Esophagus squamous epithelium (tissue), 5 donors: ENCODE data around the gene ABCA8. TPM values are rescaled to one million over a fixed set of nuclear protein-coding genes. Genes with fewer than 3 reads are reported as not detected.

Experiments used
- DNase-seq: peaks from one replicate; lab custom pipeline; 2025; lab: John Stamatoyannopoulos, UW
- H3K27ac ChIP-seq, 4 donors: fragments of 200-600 bp; sonication (generic); one replicate each; pipeline ENCODE4 v1.5.1; 2016 to 2019; ENCODE audit warnings: mild to moderate bottlenecking in 1 of 4
- H3K27me3 ChIP-seq, 4 donors: fragments of 200-600 bp; sonication (generic); 1 replicate in 3 of 4; 2 replicates in 1 of 4; pipeline versions ENCODE4 v1.5.1 to v1.6.0; 2017 to 2021; ENCODE audit warnings: antibody characterized with exemption in 1 of 4
- H3K36me3 ChIP-seq, 3 donors: fragments of 200-600 bp; sonication (generic); one replicate each; pipeline ENCODE4 v1.5.1; 2016 to 2019
- H3K4me1 ChIP-seq, 3 donors: fragments of 200-600 bp; sonication (generic); one replicate each; pipeline ENCODE4 v1.5.1; 2017 to 2019
- H3K4me3 ChIP-seq, 4 donors: fragments of 200-600 bp; sonication (generic); 1 replicate in 3 of 4; 2 replicates in 1 of 4; pipeline ENCODE4 v1.5.1; 2016 to 2019; ENCODE audit warnings: mild to moderate bottlenecking in 2 of 4, moderate library complexity in 1 of 4
- H3K9me3 ChIP-seq, 3 donors: fragments of 200-600 bp; sonication (generic); one replicate each; pipeline ENCODE4 v1.5.1; 2016 to 2019
- POLR2A ChIP-seq, 4 donors: fragments of 450-650 bp; IDR thresholded peaks; one replicate each; pipeline ENCODE4 v1.6.1; 2017; ENCODE audit warnings: antibody characterized with exemption in 4 of 4, mild to moderate bottlenecking in 4 of 4, moderate library complexity in 3 of 4
- WGBS, 2 donors: methylation state at CpG; one replicate each; pipeline ENCODE4 v1.1.5; 2018; 5-methylcytosine and 5-hydroxymethylcytosine counted together
- intact Hi-C: fragments of 100-400 bp; cut with DNase I; formaldehyde crosslinking; loops from one replicate; pipeline ENCODE4 v1.15.0; 2022
- total RNA-seq, 4 donors: library from RNA; depleted of rRNA; stranded (reverse); fragments of >200 nt; gene quantifications; one replicate each; pipeline ENCODE4 v1.1.0, GENCODE V29; 2016
- TF ChIP-seq, protein P1 (sequence below), 6 experiments: fragments of 450-650 bp in 4 of 6; fragments of 200-600 bp in 2 of 6; sonication (generic) in 2 of 6; IDR thresholded peaks; one replicate each; pipeline ENCODE4 v1.5.1; 2016 to 2019; ENCODE audit warnings: antibody characterized with exemption in 6 of 6, mild to moderate bottlenecking in 4 of 6, moderate library complexity in 4 of 6
- donor health status: DM: yes; HTN: yes; CAD: no.

The ABCA8 gene
- total RNA-seq, 4 donors from 2014 or later = 1.5 to 30.5 (median 7.3) TPM

DNA sequence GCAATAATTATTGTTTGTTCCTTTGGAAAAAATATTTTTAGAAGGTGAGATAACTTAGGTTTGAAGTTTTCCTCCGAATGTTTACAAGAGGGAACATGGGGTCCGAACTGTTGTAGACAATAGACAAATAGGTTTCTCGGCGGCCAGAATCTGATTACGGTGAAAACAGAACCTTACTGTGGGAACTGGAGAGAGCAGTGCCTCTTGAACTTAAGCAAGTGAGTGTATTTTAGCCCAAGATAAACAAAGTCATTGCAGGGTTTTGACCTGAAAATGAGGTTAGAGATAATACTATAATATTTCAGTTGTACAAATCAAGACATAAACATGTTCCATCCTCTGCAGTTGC is 134.7 kb downstream of the ABCA8 start:
- H3K4me1 ChIP-seq = peaks cover 0 to 18% (median 4%) of the 10 kb centered on the region in 3 donors
- no peaks in the 10 kb centered on the region for H3K27me3 ChIP-seq
- no peak overlapping the region for H3K4me3 ChIP-seq
- no peaks in the 10 kb centered on the region for H3K9me3 ChIP-seq
- no peak for DNase-seq
- WGBS, 2 donors = 70 to 85% methylated on average over 5 of the region's 5 CpGs
- no peak overlapping the region for H3K27ac ChIP-seq
- TF ChIP-seq, protein P1, sequence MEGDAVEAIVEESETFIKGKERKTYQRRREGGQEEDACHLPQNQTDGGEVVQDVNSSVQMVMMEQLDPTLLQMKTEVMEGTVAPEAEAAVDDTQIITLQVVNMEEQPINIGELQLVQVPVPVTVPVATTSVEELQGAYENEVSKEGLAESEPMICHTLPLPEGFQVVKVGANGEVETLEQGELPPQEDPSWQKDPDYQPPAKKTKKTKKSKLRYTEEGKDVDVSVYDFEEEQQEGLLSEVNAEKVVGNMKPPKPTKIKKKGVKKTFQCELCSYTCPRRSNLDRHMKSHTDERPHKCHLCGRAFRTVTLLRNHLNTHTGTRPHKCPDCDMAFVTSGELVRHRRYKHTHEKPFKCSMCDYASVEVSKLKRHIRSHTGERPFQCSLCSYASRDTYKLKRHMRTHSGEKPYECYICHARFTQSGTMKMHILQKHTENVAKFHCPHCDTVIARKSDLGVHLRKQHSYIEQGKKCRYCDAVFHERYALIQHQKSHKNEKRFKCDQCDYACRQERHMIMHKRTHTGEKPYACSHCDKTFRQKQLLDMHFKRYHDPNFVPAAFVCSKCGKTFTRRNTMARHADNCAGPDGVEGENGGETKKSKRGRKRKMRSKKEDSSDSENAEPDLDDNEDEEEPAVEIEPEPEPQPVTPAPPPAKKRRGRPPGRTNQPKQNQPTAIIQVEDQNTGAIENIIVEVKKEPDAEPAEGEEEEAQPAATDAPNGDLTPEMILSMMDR (IDR thresholded peaks at IDR 0.05) = no peak
- TF ChIP-seq POLR2A (IDR thresholded peaks at IDR 0.05) = no peak
- intact Hi-C loops = no loop called here
- no peaks in the 10 kb centered on the region for H3K36me3 ChIP-seq

DNA sequence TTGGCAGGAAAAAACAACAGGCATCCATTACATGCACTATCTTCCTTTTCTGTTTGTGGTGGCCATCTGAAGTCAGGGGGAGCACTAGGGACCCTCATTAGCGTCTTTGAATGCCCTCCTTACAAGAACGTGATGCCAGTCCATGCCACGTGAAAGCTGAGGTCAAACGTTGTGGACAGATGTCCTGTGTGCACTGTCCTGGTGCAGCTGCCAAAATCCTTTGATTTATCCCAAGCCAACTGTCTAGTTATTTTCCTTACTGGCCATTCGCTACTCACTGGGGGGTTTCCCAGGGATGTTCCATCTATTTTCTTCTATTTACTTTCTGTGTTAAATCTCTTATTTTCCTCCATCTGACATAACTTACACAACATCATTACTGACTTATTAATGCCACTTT is 135.7 kb downstream of the ABCA8 start:
- no peaks in the 10 kb centered on the region for H3K36me3 ChIP-seq
- TF ChIP-seq POLR2A (IDR thresholded peaks at IDR 0.05) = no peak
- intact Hi-C loops = no loop called here
- no peaks in the 10 kb centered on the region for H3K27me3 ChIP-seq
- no peak overlapping the region for H3K27ac ChIP-seq
- H3K4me1 ChIP-seq = peaks cover 0 to 18% (median 4%) of the 10 kb centered on the region in 3 donors
- 70 to 80% methylated on average over 5 of the region's 5 CpGs for WGBS, 2 donors
- DNase-seq = no peak
- H3K4me3 ChIP-seq = no peak overlapping the region
- no peaks in the 10 kb centered on the region for H3K9me3 ChIP-seq

Other genes with a start within 250 kb of the ABCA8 start
- gene ABCA9, start 105.5 kb upstream of the ABCA8 start, total RNA-seq = 10 to 100 TPM in 1 of 4 donors, 1 to 10 TPM in 2, under 1 TPM in 1; 0.34 to 17.4 (median 5.3) TPM
- 10 to 100 TPM in 2 of 4 donors, 1 to 10 TPM in 2; 4.2 to 52.1 (median 8.9) TPM for gene ABCA6, start 186.5 kb upstream of the ABCA8 start, total RNA-seq